ENCODE results near the gene TRPM2.
"Not testable (repeated sequence)": the region's sequence is repeated elsewhere in the genome, so short reads cannot be mapped to it uniquely, and the experiment has no call there.

Gene TRPM2

DNA sequence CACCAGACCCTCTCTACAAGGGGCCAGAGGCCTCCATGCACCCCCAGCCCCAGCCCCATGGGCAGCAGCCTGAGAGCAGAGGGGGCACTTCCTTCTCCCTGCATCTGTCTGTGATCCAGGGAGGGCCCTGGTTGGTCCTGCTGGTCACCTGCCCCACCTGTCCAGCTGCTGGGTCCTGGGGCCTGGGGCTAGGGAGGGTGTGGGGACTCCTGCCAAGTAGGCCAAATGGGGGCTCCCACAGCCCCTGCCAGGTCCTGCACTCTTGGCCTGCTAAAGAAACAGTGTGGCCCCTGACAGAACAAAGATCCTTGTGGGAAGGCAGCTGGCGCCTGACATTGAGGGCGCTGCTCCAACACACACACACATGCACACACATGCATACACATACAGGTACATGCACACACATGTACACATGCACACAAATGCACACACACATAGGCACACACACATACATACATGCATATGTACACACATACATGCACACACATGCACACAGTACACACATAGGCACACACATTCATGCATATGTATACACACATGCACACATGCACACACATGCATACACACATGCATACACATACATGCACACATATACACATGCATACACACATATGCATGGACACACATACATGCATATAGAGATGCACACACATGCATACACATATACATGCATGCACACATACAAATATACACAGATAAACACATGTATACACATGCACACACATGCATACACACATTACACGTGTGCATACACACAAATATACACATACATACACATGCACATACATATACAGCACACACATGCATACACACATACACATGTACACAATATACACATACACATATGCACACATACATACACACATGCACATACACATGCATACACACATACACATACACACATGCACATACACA lies 49.9 kb downstream of the TRPM2 start:
- DNase-seq (ENCODE audit: low read depth): no peak
- TF ChIP-seq, protein P1, sequence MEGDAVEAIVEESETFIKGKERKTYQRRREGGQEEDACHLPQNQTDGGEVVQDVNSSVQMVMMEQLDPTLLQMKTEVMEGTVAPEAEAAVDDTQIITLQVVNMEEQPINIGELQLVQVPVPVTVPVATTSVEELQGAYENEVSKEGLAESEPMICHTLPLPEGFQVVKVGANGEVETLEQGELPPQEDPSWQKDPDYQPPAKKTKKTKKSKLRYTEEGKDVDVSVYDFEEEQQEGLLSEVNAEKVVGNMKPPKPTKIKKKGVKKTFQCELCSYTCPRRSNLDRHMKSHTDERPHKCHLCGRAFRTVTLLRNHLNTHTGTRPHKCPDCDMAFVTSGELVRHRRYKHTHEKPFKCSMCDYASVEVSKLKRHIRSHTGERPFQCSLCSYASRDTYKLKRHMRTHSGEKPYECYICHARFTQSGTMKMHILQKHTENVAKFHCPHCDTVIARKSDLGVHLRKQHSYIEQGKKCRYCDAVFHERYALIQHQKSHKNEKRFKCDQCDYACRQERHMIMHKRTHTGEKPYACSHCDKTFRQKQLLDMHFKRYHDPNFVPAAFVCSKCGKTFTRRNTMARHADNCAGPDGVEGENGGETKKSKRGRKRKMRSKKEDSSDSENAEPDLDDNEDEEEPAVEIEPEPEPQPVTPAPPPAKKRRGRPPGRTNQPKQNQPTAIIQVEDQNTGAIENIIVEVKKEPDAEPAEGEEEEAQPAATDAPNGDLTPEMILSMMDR (IDR thresholded peaks at IDR 0.05; ENCODE audit: low read length, missing control alignments): no peak
- H3K4me3 ChIP-seq (replicated peaks; ENCODE audit: low read depth, low read length): no peak overlapping the region

GRCh38 chr21:44404482-44404881 lies 51.1 kb downstream of the TRPM2 start:
- H3K4me3 ChIP-seq (replicated peaks; ENCODE audit: low read depth, low read length); DNase-seq (ENCODE audit: low read depth): not testable (repeated sequence)

DNA sequence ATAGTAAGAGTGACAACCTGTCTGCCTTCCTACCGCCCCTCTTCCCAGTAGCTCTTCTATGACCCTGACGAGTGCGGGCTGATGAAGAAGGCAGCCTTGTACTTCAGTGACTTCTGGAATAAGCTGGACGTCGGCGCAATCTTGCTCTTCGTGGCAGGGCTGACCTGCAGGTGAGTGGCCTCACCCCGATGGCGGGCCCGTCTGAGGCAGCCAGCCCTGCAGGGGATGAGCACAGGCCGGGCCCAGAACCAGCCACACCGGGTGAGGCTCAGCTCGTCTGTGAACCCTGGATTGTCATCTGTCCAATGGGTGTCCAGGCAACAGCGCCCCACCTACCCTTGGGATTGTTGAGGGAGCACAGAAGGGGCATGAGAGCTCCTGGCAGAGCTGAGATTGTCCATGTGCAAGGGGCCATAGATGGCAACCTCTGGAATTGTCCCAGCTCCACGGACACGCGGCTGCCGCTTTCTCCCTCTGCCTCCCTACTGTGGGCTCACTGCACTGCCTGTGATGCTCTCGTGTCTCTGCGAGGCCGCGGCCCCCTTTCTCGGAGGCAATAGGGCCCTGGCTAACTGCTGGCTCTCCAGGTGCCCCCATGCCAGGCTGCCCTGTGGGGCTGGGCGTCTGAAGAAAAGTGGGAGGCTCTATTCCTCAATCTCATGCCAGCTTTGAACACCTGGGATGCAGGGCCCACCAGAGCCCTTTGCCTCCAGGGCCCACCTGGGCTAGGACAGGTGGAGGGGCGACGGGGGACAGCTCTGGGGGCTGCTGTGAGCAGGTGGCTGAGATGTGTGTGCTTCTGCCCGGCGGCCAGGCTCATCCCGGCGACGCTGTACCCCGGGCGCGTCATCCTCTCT lies 51.9 kb downstream of the TRPM2 start:
- H3K4me3 ChIP-seq (replicated peaks; ENCODE audit: low read depth, low read length): no peak overlapping the region
- no peak for DNase-seq (ENCODE audit: low read depth)
- TF ChIP-seq, protein P1 (IDR thresholded peaks at IDR 0.05; ENCODE audit: low read length, missing control alignments): no peak

GRCh38 chr21:44405948-44406872 lies 52.8 kb downstream of the TRPM2 start:
- no peak for DNase-seq (ENCODE audit: low read depth)
- H3K4me3 ChIP-seq (replicated peaks; ENCODE audit: low read depth, low read length): no peak overlapping the region
- TF ChIP-seq, protein P1 (IDR thresholded peaks at IDR 0.05; ENCODE audit: low read length, missing control alignments): no peak

DNA sequence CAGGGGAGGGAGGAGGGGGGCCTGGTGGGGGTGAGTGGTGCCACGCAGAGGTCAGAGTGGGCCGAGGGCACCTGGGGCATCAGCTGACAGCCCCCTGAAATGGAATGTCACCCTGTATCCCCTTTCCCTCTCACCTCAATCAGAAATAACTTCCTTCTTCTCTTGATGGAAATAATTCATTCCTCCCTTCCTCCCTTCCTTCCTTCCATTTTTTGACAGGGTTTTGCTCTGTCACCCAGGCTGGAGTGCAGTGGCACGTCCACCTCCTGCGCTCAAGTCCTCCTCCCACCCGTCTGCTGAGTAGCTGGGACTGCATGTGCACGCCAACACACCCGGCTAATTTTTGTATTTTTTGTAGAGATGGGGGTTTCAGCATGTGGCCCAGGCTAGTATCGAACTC lies 53.5 kb downstream of the TRPM2 start:
- TF ChIP-seq, protein P1 (IDR thresholded peaks at IDR 0.05; ENCODE audit: low read length, missing control alignments): no peak
- no peak for DNase-seq (ENCODE audit: low read depth)
- no peak overlapping the region for H3K4me3 ChIP-seq (replicated peaks; ENCODE audit: low read depth, low read length)

- DNase-seq (ENCODE audit: low read depth): no peak
Measured at GRCh38 chr21:44407493-44407892, 54.1 kb downstream of the TRPM2 start.

More at GRCh38 chr21:44407493-44407892, 54.1 kb downstream of the TRPM2 start:
- no peak overlapping the region for H3K4me3 ChIP-seq (replicated peaks; ENCODE audit: low read depth, low read length)
- TF ChIP-seq, protein P1 (IDR thresholded peaks at IDR 0.05; ENCODE audit: low read length, missing control alignments): no peak
